Measurements from ENCODE around the gene OPTN.
"Not testable (repeated sequence)": the region's sequence is repeated elsewhere in the genome, so short reads cannot be mapped to it uniquely, and the experiment has no call there.

DNA sequence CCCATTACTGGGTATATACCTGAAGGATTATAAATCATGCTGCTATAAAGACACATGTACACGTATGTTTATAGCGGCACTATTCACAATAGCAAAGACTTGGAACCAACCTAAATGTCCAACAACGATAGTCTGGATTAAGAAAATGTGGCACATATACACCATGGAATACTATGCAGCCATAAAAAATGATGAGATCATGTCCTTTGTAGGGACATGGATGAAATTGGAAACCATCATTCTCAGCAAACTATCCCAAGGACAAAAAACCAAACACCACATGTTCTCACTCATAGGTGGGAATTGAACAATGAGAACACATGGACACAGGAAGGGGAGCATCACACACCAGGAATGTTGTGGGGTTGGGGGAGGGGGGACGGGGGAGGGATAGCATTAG is 55.9 kb downstream of the OPTN start:
- not testable (repeated sequence) for TF ChIP-seq CTCF (IDR thresholded peaks at IDR 0.05); ZFX (IDR thresholded peaks at IDR 0.05; ENCODE audit: borderline replicate concordance)

Data from 22Rv1 (cell line).